NCI-H460 (cell line): ENCODE measurements around the gene HSD11B2. TPM values are rescaled to one million over a fixed set of nuclear protein-coding genes. Genes with fewer than 3 reads are reported as not detected.
A peak's percentile ranks its signal among the peaks of the same experiment; 100 is the strongest.

Experiments used
- DNase-seq: peaks from one replicate; pipeline ENCODE4 v3.0.0-alpha.2; 2016; ENCODE audit warnings: low read depth; ENCODE audit errors: extremely low read depth
- total RNA-seq: library from RNA; depleted of rRNA; stranded (reverse); fragments of >200 nt; shearing (Covaris generic); gene quantifications from 2 replicates; pipeline ENCODE4 v1.2.3, GENCODE V29; 2014

HSD11B2 gene
- total RNA-seq, 1 experiment from 2014 or later, result 1.2 TPM

DNA sequence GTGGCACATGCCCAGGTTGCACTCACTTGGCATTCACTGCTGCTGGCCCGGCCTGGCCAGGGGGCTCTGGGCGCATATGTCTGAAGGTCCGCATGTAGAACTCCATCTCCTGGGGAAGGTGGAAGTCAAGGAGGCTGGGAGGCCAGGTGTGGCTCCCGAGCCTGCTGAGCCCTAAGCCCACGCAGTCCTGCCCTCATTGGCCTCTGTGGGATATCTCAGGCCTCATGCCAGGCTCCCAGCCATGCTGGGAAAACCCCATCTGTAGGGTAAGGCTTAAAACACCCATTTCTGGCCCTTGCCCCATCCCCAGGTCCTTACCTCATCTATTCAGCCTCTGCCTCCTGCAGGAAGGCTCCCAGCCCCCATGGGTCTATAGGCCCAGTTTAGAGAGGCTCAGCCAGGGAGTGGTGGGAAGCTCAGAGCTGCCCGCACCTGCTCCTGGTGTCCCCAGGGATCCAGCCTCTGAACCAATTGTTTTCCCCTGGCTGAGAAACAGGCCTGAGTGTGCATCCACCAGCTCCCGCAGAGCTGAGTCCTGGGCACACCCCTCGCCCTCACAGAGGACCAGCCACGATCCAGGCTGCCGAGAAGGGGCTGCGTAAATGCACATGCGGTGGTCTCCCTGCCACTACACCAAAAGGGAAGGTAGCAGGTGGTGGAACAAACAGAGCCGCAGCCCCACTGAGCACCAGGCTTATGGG lies 35.3 kb upstream of the HSD11B2 start:
- no peak for DNase-seq

DNA sequence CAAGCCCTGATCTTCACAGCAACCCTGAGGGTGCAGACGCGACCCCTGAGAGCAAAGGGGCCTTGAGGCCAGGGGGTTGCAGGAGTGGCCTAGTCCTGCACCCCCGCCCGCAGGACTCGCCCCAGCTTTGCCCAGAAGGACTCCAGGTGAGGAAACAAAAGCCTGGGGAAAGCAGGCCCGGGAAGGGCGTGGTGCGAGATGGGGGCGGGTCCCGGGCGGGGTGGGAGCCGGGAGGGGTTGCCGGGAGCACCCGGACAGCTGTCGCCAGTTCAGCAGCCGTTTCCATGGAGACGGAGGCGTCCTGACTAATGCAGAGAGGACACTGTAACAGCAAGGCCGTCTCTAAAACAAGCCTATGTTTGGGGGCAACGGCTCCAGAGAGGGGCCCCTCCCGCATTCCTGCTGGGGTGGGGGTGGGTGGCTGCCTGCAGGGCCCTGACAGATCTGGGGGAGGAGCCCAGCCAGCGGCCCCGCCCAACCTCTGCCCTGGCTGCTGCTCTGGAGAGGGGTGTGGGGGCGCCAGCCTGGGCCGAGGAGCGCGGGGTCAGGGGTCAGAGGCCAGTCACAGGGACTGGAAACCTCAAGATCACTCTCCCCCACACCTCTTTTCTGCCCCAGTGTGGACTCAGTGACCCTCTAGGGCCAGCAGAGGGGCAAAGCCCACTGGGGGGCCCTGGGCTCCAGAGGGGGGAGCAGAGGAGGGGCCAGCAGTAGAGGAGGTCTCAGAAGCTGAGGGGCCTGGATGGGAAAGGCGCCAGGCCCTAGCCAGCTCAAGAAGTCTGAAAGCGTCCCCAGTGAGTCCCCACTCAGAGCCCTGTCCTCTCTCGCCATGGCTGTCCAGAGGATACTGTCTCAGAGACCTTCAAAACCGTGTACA lies 34.5 kb upstream of the HSD11B2 start:
- DNase-seq, result peak; percentile 36

DNA sequence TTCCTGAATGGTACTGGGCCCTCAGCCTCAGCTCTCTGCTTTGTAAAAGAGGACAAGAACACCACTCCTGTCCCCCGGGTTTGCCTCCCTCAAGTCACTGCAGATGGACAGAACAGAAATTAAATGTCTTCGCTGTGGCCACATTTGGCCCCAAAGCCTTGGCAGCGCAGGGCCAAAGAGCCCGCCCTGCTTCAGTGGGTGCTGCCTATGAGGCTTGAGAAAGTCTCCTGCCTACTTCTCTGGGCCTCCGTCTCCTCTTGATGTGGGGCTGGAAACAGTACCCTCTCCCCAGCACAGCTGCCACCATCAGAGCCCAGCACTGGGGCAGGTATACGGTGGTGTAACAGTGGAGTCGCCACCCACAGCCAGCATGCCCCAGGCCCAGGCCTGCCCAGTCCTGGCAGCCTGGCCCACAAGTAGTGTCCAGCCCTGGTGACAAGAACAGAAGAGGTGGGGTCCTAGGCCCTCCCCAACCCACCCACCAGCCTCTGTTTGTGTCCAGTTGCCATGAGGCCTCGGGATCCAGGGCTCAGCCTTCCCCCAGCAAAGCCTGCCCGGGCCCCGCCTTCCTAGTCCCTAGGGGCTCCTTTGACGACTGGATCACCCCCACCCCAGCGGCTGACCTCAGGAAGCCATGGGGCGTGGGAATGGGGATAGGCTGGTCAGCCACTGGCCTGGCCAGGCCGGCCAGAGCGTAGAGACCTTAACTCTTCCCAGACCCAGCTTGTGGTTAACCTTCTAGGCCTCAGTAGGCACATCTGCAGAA lies 33.7 kb upstream of the HSD11B2 start:
- no peak for DNase-seq

GRCh38 chr16:67397812-67398545 lies 32.9 kb upstream of the HSD11B2 start:
- DNase-seq, result no peak

- DNase-seq, result no peak
Measured at GRCh38 chr16:67398546-67399217, 32.2 kb upstream of the HSD11B2 start.

GRCh38 chr16:67399218-67399733 lies 31.6 kb upstream of the HSD11B2 start:
- no peak for DNase-seq

GRCh38 chr16:67399749-67400704 lies 30.9 kb upstream of the HSD11B2 start:
- no peak for DNase-seq

GRCh38 chr16:67400901-67401300 lies 30.0 kb upstream of the HSD11B2 start:
- no peak for DNase-seq

DNA sequence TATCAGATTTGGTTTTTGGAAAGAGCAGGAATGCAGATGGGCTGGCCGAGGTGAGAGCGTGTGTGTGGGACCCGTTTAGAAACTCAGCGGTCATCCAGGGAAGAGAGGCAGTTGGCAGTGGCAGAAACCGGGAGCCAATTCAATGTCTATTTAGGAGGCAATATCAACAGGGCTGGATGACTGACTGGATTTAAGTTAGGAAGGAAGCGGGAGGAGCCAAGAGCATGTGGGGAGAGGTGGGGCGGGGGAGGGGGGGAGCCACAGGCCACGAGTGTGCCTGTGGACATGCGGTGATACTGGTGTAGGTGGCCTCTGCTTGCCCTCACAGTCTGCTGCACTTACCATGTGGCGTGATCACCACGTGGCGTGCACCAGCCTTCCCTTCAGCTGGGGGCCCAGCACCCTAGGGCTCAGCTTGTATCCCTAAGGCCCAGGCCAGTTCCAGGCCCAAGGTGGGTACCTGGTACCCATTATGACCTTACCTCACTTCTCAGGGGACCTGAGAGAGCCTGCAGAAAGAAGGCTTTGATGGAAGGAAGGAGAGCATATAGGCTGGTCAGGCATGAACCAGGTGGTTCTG lies 26.9 kb upstream of the HSD11B2 start:
- no peak for DNase-seq

GRCh38 chr16:67404740-67405226 lies 26.1 kb upstream of the HSD11B2 start:
- no peak for DNase-seq

DNA sequence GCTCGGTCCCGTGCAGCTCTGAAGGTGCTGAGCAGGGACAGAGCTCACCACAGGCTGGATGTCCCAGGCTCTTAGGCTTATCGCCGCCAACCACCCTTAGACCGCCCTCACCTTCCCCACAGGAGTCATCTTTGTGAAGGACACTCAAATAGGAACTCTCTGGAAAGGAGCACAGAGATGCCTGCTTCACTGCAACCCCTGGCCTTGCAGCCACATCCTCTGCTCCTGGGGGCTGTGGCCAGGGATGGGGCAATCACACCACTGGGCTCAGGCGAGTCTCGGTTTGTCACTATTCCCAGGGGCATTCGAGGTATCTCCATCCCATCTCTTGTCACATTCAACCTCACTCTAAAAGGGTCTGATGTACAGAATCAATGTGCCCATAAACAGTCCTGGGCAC lies 25.6 kb upstream of the HSD11B2 start:
- no peak for DNase-seq

GRCh38 chr16:67406111-67406971 lies 24.6 kb upstream of the HSD11B2 start:
- DNase-seq, result no peak

- no peak for DNase-seq
Measured at GRCh38 chr16:67407176-67407787, 23.6 kb upstream of the HSD11B2 start.

DNA sequence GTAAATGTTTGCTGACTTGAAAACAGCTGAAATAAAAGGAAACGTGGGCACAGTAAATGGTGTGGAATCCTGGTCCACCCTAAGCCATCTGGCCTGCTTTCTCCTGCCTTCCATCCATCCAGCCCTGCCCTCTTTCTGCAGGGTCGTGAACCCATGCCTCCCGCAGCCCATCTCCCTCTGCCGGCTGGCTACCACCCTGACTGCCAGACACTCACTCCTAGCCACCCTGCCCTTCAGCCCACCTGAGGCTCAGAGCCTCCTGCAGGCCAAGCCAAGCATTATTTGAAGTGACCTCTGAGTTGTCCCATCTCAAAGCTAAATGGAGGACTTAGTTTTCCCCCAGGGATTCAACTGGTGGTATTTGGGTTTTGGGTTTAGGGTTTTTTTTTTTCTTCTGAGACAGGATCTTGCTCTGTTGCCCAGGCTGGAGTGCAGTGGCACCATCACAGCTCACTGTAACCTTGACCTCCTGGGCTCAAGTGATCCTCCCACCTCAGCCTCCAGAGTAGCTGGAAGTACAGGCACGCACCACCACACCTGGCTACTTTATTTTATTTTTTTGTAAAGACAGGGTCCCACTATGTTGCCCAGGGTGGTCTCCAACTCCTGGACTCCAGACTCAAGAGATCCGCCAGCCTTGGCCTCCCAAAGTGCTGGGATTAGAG lies 23.0 kb upstream of the HSD11B2 start:
- DNase-seq, result no peak

DNA sequence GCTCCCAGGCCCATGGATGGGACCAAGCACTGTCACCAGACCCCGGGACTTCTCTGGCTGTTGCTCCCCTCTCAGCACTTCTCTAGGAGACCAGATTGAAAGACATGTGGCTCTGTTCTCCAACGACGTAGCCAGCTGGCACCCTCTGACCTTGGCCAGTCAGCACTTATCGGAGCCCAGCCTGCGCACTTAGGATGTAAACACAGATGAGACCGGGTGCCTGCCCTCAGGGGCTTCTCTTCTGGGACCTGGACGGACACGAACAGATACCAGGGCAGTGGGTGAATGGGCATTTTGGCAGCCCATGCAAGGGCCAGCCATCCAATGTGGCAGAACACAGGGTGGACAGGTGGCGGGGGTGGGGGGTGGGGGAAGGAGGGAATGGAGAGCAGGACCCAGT lies 21.3 kb upstream of the HSD11B2 start:
- no peak for DNase-seq

DNA sequence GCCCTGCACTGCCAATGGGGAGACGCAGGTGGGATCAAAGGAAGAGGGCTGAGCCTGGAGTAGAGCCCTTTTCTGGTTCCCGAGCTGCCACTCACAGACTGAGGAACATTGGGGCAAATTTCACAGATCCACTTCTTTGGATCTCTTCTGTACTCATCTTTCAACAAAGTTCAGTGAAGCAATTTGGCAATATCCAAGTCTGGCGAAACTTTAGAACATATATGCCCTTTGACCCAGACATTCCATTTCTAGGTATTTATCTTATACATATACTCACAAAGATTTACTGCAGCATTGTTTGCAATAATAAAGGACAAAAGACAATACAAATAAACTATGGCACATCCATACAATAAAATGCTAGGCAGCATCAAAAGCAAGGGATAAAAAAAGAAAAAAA lies 19.6 kb upstream of the HSD11B2 start:
- DNase-seq, result no peak
